Measurements from ENCODE around the gene SLC35F4. TPM values are rescaled to one million over a fixed set of nuclear protein-coding genes. Genes with fewer than 3 reads are reported as not detected.
"Not testable (repeated sequence)": the region's sequence is repeated elsewhere in the genome, so short reads cannot be mapped to it uniquely, and the experiment has no call there.

SLC35F4 gene
- not detected for total RNA-seq

- no peak for ATAC-seq
Observed at GRCh38 chr14:57865403-57866198, at the start of gene SLC35F4. Gene SLC35F4 (minus strand): TSS chr14:57866092.

DNA sequence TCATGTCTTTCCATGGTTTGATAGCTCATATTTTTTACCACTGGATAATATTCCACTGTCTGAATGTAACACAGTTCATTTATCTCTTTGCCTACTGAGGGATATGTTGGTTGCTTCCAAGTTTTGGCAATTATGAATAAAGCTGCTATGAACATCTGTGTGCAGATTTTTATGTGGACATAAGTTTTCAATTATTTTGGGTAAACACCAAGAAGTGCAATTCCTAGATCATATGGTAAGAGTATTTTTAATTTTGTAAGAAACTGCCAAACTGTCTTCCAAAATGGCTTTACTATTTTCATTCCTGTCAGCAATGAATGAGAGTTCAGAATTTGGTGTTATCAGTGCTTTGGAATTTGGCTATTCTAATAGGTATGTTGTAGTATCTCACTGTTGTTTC lies 43.7 kb upstream of the SLC35F4 start:
- ATAC-seq = no peak

DNA sequence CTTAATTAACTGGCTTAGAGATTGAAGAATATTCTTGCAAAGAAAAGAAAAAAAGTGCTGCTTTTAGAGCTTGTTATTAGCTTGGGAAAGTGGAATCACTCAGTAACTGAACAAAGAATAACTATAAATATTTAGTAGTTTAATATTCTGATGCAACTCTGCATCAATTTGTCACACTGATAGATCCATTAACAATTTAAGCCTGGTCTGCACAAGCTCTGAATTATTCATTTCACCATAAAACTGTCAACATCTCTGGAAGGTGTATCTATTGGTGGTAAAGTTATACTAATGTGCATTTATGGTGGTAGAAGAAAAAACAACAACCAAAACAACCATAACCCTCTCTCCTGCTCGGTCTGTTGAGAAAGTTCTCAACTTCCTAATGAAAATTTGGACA lies 38.1 kb upstream of the SLC35F4 start:
- ATAC-seq = no peak

DNA sequence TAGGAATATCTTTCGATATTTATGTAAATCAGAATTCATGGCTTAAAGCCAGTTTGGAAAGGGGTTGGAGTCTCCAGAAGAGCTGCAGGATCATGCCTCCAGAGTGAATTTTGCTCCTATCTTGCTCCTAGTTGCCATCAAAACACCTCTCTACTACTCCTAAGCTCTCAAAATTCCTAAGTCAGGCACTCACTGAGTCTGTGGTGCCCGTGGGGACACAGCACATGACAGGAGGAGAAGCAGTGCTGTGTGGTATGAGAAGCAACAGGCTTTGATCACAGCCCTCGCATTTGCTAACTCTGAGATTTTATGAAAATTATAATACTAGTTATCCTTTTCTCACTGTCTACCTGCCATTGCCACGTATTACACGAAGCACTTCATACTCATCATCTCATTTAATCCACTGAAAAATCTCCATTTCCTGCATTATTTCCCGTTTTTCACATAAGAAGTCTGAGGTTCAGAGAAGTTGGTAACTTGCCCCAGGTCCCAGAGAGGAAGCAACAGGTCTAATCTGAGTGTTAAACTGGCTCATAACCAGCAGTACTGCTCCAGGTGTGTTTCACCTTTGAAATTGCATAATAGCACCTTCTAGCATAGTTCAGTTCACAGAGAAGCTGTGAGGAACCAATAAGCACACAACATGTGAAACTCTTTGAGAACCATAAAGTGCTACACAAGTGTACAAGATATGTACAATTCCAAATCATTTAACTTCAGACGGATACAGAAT lies 33.1 kb upstream of the SLC35F4 start:
- ATAC-seq = no peak

DNA sequence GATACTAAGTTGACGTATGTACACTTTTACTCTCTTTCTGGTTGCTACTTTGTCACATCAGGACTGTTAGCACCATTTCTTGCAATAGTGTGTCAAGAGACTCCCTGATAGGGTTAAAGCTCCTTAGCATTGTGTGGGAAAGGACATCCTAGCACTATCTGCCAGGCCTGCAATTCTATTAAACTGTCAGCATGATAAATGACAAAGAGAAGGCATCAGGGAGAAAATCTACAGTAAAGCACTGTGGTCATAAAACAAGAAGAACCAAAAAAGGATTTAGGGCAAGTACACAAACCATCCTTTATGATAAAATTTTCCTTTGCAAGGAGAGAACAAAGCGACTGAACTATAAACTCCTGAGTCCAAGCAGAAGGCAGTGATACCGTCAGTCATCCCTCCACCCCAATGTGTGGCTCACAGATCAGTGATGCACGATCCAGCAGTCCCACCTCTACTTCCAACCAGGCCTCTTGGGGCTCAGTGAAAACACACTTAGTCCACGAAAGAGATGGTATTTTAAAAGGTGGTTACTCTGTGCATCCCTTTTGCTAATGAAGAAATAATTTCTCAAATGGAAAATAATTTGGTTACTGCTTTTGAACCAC lies 31.4 kb upstream of the SLC35F4 start:
- no peak for ATAC-seq

- peak; percentile 77 for ATAC-seq
Observed at GRCh38 chr14:57889245-57889644, 23.4 kb upstream of the SLC35F4 start.

DNA sequence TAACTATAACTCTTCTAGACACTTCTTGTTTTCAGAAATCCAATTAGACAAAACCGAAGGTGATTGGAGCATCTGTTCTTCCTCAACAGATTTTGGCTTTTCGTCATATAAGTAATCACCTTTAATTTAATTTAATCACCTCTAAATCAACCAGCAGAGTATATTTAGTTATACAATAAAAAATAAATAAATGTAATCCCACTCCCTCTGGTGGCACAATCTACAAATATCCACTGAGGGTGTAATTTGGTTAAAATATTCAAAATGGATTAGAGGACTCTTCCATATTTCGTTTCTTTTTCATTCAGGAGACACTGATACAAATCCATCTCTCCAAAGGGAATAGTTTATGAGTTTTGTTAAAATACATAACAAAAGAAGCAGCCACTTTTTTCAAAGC lies 18.3 kb upstream of the SLC35F4 start:
- ATAC-seq = no peak

- no peak for ATAC-seq
Observed at GRCh38 chr14:57883061-57883460, 17.2 kb upstream of the SLC35F4 start.

DNA sequence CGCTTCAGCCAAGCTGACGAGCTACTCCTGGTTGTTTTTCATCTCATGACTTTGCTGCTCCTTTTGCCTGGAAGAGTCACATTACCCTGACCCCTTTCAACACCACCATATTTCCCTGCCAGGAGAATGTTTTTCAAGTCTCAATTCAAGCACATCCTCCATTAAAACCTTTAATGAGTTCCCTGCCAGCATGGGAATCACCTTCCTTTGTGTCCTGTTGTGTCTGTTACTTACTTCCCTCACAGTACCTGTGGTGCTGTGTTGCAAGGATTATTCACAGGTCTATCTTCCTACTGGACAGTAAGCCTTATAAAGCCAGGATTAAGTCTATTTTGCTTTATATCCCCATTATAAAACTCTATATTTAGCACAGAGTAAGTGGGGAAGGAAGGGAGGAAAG lies 13.6 kb upstream of the SLC35F4 start:
- no peak for ATAC-seq

DNA sequence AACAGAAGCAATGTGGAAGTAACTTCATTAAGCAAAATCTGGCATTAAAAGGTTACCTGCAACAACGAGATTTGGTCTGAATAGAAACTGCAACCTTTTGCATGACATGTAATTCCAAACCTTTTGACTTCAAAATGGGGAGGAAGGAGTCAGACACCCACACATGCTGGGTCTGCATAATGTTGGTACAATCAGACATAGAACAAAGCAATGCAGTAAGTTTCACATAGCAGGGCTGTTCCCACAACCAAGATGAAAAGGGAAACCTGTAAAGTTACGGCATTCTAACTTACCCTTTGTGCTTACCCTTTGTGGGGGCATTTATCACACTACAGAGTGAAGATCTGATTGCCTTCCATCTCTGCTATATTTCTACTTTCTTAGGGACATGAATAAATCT lies 10.1 kb upstream of the SLC35F4 start:
- no peak for ATAC-seq

DNA sequence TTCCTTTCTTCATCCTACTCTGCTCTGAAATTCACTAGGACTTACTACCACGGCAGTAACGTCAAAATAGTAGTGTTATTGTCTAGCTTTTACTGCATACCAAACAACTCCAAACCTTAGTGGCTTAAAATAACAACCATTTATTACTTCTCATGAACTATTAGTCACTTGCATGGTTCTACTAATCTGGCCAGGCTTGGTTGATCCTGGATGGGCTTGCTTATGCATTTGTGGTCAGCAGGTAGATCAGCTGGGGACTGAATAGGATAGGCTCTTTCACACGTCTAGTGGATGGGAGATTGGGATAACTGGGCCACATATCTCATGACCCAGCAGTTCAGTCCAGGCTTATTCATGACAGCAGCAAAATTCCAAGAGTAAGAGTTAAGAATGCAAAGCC lies 9.4 kb upstream of the SLC35F4 start:
- no peak for ATAC-seq

DNA sequence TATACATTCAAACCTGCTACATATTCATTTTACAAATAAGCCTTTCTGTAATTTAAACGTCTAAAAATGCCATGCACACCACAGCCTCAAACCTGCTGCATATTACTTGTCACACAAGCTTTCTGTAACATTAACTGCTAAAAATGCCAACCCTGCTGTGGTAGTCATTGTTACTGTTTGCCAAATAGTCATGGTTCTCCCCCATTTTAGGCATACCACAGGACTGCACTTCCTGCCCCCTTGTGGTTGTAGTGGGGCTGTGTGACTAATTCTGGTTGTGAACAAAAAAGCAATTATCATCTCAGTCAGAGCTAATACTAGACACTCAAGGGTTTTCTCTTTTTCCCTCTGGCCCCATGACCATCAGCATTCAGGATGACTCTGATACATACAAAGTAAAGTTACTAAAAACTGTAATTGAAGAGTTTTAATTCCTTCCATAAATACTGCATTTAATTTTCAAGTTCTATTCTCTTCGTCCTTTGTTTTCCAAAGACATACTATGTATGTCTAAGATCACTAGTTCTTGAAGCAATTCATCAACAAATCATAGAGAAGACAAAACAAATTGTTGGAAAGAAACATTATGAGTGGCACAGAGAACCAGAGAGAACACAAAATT lies 5.7 kb upstream of the SLC35F4 start:
- no peak for ATAC-seq

- no peak for ATAC-seq
Observed at GRCh38 chr14:57870686-57871457, 5.0 kb upstream of the SLC35F4 start.

GRCh38 chr14:57869617-57870016 lies 3.7 kb upstream of the SLC35F4 start:
- no peak for ATAC-seq

GRCh38 chr14:57866199-57866705 lies 360 bp upstream of the SLC35F4 start:
- no peak for ATAC-seq

DNA sequence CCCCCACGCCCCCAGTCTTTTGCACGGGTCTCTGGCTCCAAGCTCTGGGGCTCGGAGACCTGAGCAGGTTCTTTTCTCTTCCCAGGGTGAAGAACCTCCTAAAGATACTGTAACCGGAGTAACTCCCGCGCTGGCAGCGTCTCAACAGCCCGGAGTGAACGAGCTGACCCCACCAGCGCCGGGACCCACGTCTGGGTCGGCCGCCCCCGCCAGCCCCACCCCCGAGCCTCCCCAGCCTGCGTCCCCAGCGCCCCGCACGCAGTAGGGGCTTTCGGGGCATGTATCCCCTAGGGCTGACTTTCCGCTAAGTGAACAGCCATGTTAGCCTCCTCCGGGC lies 858 bp downstream of the SLC35F4 start:
- no peak for ATAC-seq

- ATAC-seq = no peak
Observed at GRCh38 chr14:57864659-57865058, 1.2 kb downstream of the SLC35F4 start.

DNA sequence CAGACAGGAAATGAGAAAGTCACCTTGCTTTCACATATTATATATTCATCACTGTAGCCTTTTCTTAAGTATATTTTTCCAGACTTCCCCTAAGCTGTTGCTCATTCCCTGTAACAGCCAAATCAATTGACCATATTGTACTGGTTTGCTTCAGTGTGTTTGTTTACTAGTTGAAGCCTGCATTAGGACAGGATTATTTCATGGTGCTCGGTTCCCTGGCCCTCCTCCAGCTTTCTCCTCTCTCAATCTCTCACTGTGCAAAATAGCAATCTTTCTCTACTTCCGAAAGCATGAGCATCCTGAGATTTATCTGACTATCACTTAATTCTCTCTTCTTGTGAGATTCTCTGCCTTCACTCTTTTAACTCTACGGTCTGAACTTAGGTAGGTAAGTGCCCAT lies 2.4 kb downstream of the SLC35F4 start:
- no peak for ATAC-seq

- not testable (repeated sequence) for ATAC-seq
Observed at GRCh38 chr14:57855666-57856065, 10.2 kb downstream of the SLC35F4 start.

GRCh38 chr14:57854571-57854970 lies 11.3 kb downstream of the SLC35F4 start:
- ATAC-seq = no peak

DNA sequence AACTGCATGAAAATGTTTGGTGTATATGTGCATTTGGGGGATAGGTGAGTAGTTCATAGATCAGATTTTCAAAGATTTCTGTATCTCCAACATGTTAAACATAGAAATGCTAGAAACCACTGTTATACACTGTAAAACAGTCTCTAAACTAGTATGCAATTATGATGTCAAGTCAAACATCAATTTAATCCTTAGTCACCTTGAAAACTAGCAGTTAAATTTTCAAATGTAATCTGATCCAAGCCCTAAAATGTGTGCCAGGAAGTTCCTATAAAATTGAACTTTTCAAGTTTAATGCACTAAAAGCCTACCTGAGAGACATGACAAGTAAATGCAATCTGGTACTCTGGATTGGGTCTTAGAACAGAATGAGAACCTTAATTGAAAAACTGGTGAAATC lies 14.5 kb downstream of the SLC35F4 start:
- no peak for ATAC-seq

DNA sequence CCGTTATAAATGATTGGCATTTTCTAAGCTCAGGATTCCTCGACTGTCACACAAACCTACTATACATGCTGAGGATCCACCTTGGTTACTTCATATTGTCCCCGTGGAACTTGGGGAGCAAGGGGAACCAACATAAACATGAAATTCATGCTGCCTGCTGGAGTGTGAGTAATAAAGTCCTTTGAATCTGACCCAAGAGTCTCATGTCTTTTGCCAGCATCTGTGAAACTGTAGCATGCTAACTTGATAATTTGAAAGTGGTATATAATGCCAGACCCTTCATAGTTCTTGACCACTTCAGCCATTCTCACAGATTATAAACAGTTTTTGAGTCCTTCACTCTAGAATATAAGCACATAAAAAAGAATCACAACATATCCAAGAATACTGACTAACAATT lies 17.1 kb downstream of the SLC35F4 start:
- ATAC-seq = no peak
